GM13976 (cell line): Measurements from ENCODE around the gene NDFIP1.
"Not testable (repeated sequence)": the region's sequence is repeated elsewhere in the genome, so short reads cannot be mapped to it uniquely, and the experiment has no call there.

Source experiments
- DNase-seq: peaks from one replicate; pipeline ENCODE4 v3.0.0; 2012; ENCODE audit warnings: low spot score
- in situ Hi-C: fragments of 300-500 bp; cut with MboI; formaldehyde crosslinking; loops from one replicate; pipeline ENCODE4 v1.12.0; 2022; ENCODE audit warnings: low sequenced_read_pairs, mixed read lengths, inconsistent platforms; ENCODE audit not compliant: unreplicated experiment
- TF ChIP-seq, protein P1 (sequence below): IDR thresholded peaks from 2 replicates; pipeline ENCODE4 v1.5.1; 2012; ENCODE audit warnings: borderline replicate concordance, mild to moderate bottlenecking; ENCODE audit not compliant: insufficient read depth; ENCODE audit errors: extremely low read depth, missing control alignments, control extremely low read depth

The NDFIP1 gene

DNA sequence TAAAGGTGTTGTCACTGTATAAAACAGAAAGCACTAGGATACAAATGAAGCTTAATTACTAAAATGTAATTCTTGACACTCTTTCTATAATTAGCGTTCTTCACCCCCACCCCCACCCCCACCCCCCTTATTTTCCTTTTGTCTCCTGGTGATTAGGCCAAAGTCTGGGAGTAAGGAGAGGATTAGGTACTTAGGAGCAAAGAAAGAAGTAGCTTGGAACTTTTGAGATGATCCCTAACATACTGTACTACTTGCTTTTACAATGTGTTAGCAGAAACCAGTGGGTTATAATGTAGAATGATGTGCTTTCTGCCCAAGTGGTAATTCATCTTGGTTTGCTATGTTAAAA, 43.8 kb downstream of the NDFIP1 start:
- DNase-seq = no peak
- in situ Hi-C loops = loop anchor here (25.0 kb wide), 3 partner anchors 410 to 735 kb away; partner anchors contain the start of gene FGF1
- TF ChIP-seq, protein P1, sequence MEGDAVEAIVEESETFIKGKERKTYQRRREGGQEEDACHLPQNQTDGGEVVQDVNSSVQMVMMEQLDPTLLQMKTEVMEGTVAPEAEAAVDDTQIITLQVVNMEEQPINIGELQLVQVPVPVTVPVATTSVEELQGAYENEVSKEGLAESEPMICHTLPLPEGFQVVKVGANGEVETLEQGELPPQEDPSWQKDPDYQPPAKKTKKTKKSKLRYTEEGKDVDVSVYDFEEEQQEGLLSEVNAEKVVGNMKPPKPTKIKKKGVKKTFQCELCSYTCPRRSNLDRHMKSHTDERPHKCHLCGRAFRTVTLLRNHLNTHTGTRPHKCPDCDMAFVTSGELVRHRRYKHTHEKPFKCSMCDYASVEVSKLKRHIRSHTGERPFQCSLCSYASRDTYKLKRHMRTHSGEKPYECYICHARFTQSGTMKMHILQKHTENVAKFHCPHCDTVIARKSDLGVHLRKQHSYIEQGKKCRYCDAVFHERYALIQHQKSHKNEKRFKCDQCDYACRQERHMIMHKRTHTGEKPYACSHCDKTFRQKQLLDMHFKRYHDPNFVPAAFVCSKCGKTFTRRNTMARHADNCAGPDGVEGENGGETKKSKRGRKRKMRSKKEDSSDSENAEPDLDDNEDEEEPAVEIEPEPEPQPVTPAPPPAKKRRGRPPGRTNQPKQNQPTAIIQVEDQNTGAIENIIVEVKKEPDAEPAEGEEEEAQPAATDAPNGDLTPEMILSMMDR = no peak

DNA sequence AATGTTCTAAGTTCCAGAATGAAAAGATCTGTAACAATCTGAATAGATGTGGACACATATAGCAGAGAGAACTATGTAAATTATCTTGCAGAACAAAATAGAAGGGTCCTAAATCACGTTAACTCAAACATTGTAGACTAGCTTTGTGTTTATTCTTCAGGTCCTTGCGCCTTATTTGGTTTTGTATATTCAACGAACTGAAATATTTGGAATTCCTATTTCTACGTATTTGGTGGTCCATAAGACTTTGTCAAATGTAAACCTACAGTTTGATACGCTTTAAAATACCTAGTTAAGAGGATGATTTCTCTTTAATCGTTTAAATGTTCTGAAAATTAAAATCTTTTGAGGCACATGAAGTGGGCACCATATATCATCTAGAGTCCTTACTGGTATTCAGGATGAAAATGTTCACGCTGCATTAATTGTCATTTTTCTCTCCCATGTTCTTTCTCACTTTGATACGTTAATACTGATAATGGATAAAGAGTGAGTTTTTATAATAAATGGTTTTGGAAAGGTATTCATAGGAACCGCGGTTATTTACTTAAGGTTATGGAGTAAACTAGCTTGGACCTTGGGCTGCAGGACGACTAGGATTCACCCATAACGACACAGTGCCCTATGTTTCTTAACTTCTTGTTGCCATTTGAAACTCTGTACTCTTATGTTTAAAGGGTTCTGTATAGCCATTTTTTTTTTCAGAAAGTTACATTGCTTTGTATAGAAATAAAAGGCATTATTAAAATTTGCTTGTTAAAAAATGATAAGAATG, 45.3 kb downstream of the NDFIP1 start:
- TF ChIP-seq, protein P1 = no peak
- in situ Hi-C loops = loop anchor here (25.0 kb wide), 3 partner anchors 408 to 733 kb away; partner anchors contain the start of gene FGF1
- no peak for DNase-seq

- in situ Hi-C loops = loop anchor here (25.0 kb wide), 3 partner anchors 408 to 733 kb away; partner anchors contain the start of gene FGF1
- not testable (repeated sequence) for DNase-seq
These were observed 45.9 kb downstream of the NDFIP1 start for GRCh38 chr5:142154449-142154841.

DNA sequence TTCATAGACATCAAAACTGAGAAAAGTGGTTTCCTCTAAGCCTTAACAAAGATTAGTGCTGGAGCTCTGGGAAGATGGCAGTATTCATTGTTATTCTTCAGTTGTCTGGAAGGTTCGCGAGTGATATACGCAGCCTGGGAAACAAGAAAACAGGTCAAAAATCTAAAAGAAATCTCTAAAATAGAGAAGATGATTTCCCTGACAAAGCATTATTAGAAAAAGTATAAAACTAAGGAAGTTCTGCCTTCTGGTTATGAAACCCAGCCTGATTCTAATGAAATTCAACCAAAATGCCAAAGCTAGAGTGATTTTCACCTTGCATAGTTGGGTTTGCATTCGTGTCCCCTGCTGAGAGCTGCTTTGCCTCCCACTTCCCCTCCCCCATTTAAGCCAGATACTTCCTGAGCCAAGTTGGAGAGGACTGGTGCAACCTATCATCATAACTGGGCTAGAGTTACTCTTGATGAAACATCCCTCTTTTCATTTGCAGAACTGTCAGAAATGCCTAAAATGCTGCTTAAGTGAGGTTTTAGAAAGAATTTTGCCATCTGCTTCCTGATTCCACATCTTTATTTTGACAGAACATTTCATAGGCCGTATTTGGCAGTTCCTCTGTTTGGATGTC, 48.4 kb downstream of the NDFIP1 start:
- DNase-seq = no peak
- in situ Hi-C loops = loop anchor here (25.0 kb wide), 3 partner anchors 405 to 730 kb away; partner anchors contain the start of gene FGF1
- TF ChIP-seq, protein P1 = no peak

- TF ChIP-seq, protein P1 = no peak
- in situ Hi-C loops = loop anchor here (25.0 kb wide), 3 partner anchors 403 to 728 kb away; partner anchors contain the start of gene FGF1
- DNase-seq = no peak
These were observed 50.8 kb downstream of the NDFIP1 start for GRCh38 chr5:142159354-142159753.

GRCh38 chr5:142164315-142164714, 55.7 kb downstream of the NDFIP1 start:
- TF ChIP-seq, protein P1 = no peak
- no peak for DNase-seq
- in situ Hi-C loops = loop anchor here (25.0 kb wide), 3 partner anchors 398 to 723 kb away; partner anchors contain the start of gene FGF1

DNA sequence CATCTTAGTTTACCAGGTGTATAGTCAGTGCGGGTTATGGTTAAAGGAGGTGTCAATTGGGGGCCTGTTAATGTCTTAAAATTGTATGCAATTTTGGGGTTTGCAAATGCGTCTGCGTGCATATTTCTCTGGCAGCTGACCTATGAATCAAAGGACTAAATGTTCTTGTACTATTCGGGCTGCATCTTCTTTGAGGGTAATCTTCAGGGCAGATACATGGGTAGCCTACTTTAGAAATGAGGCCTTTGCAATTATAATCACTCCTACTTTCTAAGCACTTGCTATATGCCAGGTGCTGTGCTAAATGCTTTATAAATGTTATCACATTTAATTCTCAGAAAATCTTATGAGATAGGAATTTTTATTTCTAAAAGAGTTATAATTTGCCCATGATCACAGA, 58.2 kb downstream of the NDFIP1 start:
- in situ Hi-C loops = loop anchor here (25.0 kb wide), 3 partner anchors 396 to 721 kb away; partner anchors contain the start of gene FGF1
- DNase-seq = no peak
- TF ChIP-seq, protein P1 = no peak
